ENCODE measurements around the gene FGR.

The FGR gene

GRCh38 chr1:27650539-27651175 is 15.7 kb upstream of the FGR start:
- no peak for TF ChIP-seq CTCF (IDR thresholded peaks at IDR 0.05; ENCODE audit: extremely low read depth, insufficient read depth, missing control alignments)
- in situ Hi-C loops (cut with MboI; ENCODE audit: low pct_unique_long_range_greater_than_20kb, low sequenced_read_pairs, unreplicated experiment): no loop called here
- DNase-seq (ENCODE audit: low spot score): no peak

DNA sequence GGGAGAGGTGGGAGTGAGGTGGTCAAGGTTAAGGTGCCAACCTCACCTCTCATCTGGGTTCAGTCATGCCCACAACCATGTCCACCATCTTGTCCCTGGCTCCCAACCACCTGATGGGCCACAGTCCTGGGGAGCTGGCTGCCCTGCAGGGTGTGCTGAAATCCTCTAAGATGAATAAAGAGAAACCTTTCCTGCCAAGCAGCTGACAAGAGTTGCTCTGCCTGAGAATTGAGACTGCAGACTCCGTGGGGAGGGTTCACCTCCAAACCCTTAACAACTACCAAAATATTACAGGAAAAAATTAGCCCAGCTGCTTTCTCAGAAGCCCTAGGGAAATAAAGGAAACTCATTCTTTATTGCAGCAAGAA is 15.2 kb upstream of the FGR start:
- TF ChIP-seq CTCF (IDR thresholded peaks at IDR 0.05; ENCODE audit: extremely low read depth, insufficient read depth, missing control alignments): no peak
- DNase-seq (ENCODE audit: low spot score): no peak
- in situ Hi-C loops (cut with MboI; ENCODE audit: low pct_unique_long_range_greater_than_20kb, low sequenced_read_pairs, unreplicated experiment): no loop called here

- TF ChIP-seq CTCF (IDR thresholded peaks at IDR 0.05; ENCODE audit: extremely low read depth, insufficient read depth, missing control alignments): no peak
- in situ Hi-C loops (cut with MboI; ENCODE audit: low pct_unique_long_range_greater_than_20kb, low sequenced_read_pairs, unreplicated experiment): no loop called here
Measured at GRCh38 chr1:27649306-27649635, 14.3 kb upstream of the FGR start.

GRCh38 chr1:27648602-27649305 is 13.8 kb upstream of the FGR start:
- in situ Hi-C loops (cut with MboI; ENCODE audit: low pct_unique_long_range_greater_than_20kb, low sequenced_read_pairs, unreplicated experiment): no loop called here
- no peak for DNase-seq (ENCODE audit: low spot score)
- no peak for TF ChIP-seq CTCF (IDR thresholded peaks at IDR 0.05; ENCODE audit: extremely low read depth, insufficient read depth, missing control alignments)

More at GRCh38 chr1:27649306-27649635, 14.3 kb upstream of the FGR start:
- DNase-seq (ENCODE audit: low spot score): no peak

GRCh38 chr1:27647328-27647727 is 12.3 kb upstream of the FGR start:
- in situ Hi-C loops (cut with MboI; ENCODE audit: low pct_unique_long_range_greater_than_20kb, low sequenced_read_pairs, unreplicated experiment): no loop called here
- no peak for TF ChIP-seq CTCF (IDR thresholded peaks at IDR 0.05; ENCODE audit: extremely low read depth, insufficient read depth, missing control alignments)
- no peak for DNase-seq (ENCODE audit: low spot score)

GRCh38 chr1:27646676-27647075 is 11.7 kb upstream of the FGR start:
- in situ Hi-C loops (cut with MboI; ENCODE audit: low pct_unique_long_range_greater_than_20kb, low sequenced_read_pairs, unreplicated experiment): no loop called here
- no peak for DNase-seq (ENCODE audit: low spot score)
- no peak for TF ChIP-seq CTCF (IDR thresholded peaks at IDR 0.05; ENCODE audit: extremely low read depth, insufficient read depth, missing control alignments)

Measured in GM13977 (cell line).